ENCODE measurements around the gene CRB1. TPM values are rescaled to one million over a fixed set of nuclear protein-coding genes. Genes with fewer than 3 reads are reported as not detected.

The CRB1 gene
- total RNA-seq, 1 experiment from 2014 or later: not detected

GRCh38 chr1:197422993-197423392, 154.9 kb downstream of the CRB1 start:
- Histone ChIP-seq H3K27me3 (ENCODE audit: control insufficient read depth, insufficient read depth, low read length) (no peaks in the 10 kb centered on the region), H3K36me3 (replicated peaks; ENCODE audit: control insufficient read depth, insufficient read depth, low read length) (no peaks in the 10 kb centered on the region), H3K4me3 (ENCODE audit: insufficient read depth, low read depth, low read length) (no peak overlapping the region)
- DNase-seq: no peak

DNA sequence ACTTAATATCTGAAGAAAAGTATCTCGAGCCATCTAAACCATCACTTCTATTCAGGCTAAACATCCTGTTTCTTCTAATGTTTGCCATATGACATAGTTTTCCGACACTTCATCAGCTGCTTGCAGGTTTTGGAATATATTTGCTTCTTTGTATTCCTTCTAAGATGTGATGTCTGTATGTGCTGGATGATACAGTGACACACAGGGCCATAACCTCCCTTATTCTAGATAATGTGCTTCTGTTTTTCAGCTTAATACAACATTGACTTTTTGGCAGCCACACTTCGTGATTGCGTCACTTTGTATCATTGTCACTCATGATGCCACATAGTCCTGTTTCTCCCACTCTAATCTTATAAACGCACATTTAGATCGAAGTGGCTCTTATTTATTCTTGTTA, 156.3 kb downstream of the CRB1 start:
- no peak for DNase-seq
- no peaks in the 10 kb centered on the region for H3K36me3 ChIP-seq (replicated peaks; ENCODE audit: control insufficient read depth, insufficient read depth, low read length)
- H3K27me3 ChIP-seq (ENCODE audit: control insufficient read depth, insufficient read depth, low read length): no peaks in the 10 kb centered on the region

DNA sequence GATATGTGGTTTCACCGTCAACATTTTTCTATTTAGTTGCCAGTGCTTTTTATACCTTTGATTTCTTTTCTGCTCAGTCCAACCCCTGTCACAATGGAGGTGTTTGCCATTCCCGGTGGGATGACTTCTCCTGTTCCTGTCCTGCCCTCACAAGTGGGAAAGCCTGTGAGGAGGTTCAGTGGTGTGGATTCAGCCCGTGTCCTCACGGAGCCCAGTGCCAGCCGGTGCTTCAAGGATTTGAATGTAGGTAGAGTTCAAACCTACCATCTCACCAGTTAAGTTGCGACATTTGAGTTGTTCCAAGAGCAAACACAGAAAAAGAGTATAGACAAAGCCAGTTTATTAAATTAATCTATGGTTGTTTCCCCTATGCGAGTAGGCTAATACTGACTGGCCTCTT, 161.3 kb downstream of the CRB1 start:
- no peaks in the 10 kb centered on the region for H3K27me3 ChIP-seq (ENCODE audit: control insufficient read depth, insufficient read depth, low read length)
- no peak for DNase-seq
- H3K36me3 ChIP-seq (replicated peaks; ENCODE audit: control insufficient read depth, insufficient read depth, low read length): no peaks in the 10 kb centered on the region
- no peak overlapping the region for H3K4me3 ChIP-seq (ENCODE audit: insufficient read depth, low read depth, low read length)

More for the DNA sequence above, 156.3 kb downstream of the CRB1 start:
- no peak overlapping the region for H3K4me3 ChIP-seq (ENCODE audit: insufficient read depth, low read depth, low read length)

GRCh38 chr1:197435224-197435623, 167.2 kb downstream of the CRB1 start:
- Histone ChIP-seq H3K27me3 (ENCODE audit: control insufficient read depth, insufficient read depth, low read length) (no peaks in the 10 kb centered on the region), H3K36me3 (replicated peaks; ENCODE audit: control insufficient read depth, insufficient read depth, low read length) (no peaks in the 10 kb centered on the region), H3K4me3 (ENCODE audit: insufficient read depth, low read depth, low read length) (no peak overlapping the region)
- DNase-seq: no peak

DNA sequence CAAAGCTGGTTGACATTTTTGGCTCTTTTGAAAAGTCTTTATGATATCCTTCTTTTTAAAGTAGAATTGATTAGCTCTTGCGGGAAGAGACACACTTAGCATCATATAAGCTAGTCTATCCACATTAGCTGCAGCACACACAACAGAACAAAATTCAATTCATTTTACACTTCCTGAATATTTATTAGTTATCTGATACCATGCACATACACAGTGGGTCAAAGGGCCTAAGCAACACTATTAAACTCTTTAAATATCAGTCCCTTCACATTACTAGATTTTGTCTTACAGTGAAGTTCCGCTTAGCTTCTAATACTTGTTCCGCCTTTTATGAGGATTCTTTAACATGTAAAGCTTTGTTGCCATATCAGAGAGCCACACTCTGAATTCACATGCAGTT, 169.5 kb downstream of the CRB1 start:
- Histone ChIP-seq H3K4me3 (ENCODE audit: insufficient read depth, low read depth, low read length) (no peak overlapping the region), H3K27me3 (ENCODE audit: control insufficient read depth, insufficient read depth, low read length) (no peaks in the 10 kb centered on the region), H3K36me3 (replicated peaks; ENCODE audit: control insufficient read depth, insufficient read depth, low read length) (no peaks in the 10 kb centered on the region)
- no peak for DNase-seq

- Histone ChIP-seq H3K4me3 (ENCODE audit: insufficient read depth, low read depth, low read length) (no peak overlapping the region), H3K36me3 (replicated peaks; ENCODE audit: control insufficient read depth, insufficient read depth, low read length) (no peaks in the 10 kb centered on the region), H3K27me3 (ENCODE audit: control insufficient read depth, insufficient read depth, low read length) (no peaks in the 10 kb centered on the region)
- no peak for DNase-seq
These were observed 170.1 kb downstream of the CRB1 start for GRCh38 chr1:197438010-197438790.

DNA sequence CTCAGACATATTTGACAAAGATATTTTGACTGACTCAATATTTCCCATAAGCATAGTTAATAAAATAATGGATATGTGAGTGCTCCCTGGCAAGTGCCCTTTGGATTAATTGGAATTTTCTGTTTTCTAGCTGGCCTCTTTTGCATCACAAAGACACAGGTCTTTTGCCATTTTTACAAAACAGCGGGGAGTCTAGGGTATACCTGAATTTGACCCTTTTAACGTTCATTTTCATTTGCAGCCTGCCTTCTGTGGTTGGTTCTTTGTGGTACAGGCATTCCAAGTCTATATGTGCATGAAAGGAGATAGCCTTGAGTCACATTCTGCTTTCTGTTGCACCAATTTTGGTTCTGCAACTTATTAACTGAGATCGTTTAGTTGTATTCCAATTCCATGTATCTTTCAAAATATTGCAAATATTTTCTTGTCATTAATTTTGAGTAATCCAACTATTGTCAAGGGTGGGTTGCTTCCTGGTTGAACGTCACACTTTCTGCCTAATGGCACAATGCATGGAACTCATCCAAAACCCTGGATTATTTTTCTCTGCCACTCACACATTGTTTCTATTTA, 171.7 kb downstream of the CRB1 start:
- Histone ChIP-seq H3K36me3 (replicated peaks; ENCODE audit: control insufficient read depth, insufficient read depth, low read length) (no peaks in the 10 kb centered on the region), H3K4me3 (ENCODE audit: insufficient read depth, low read depth, low read length) (no peak overlapping the region), H3K27me3 (ENCODE audit: control insufficient read depth, insufficient read depth, low read length) (no peaks in the 10 kb centered on the region)
- no peak for DNase-seq

DNA sequence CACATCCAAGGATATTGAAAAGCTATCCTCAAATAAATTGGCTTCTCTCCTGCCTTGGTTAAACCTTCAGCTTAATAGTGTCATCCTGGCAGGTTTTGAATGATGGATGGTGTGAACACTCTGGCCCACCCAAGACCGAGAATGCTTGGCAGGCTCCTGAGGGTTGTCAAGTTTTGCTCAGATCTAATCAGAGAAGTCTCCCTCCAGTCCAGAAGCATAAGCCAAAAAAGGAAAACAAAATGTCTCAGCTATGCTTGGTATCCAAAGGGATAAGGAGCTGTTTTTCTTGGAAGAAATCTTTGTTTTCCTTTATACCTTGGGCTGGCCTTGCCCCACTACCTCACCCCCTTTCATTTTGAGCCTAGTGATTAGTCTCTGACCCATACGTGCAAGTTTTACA, 172.7 kb downstream of the CRB1 start:
- H3K36me3 ChIP-seq (replicated peaks; ENCODE audit: control insufficient read depth, insufficient read depth, low read length): no peaks in the 10 kb centered on the region
- H3K4me3 ChIP-seq (ENCODE audit: insufficient read depth, low read depth, low read length): no peak overlapping the region
- DNase-seq: no peak
- H3K27me3 ChIP-seq (ENCODE audit: control insufficient read depth, insufficient read depth, low read length): no peaks in the 10 kb centered on the region

- H3K36me3 ChIP-seq (replicated peaks; ENCODE audit: control insufficient read depth, insufficient read depth, low read length): no peaks in the 10 kb centered on the region
- H3K27me3 ChIP-seq (ENCODE audit: control insufficient read depth, insufficient read depth, low read length): no peaks in the 10 kb centered on the region
- no peak overlapping the region for H3K4me3 ChIP-seq (ENCODE audit: insufficient read depth, low read depth, low read length)
- no peak for DNase-seq
These were observed 174.0 kb downstream of the CRB1 start for GRCh38 chr1:197441999-197442414.

DNA sequence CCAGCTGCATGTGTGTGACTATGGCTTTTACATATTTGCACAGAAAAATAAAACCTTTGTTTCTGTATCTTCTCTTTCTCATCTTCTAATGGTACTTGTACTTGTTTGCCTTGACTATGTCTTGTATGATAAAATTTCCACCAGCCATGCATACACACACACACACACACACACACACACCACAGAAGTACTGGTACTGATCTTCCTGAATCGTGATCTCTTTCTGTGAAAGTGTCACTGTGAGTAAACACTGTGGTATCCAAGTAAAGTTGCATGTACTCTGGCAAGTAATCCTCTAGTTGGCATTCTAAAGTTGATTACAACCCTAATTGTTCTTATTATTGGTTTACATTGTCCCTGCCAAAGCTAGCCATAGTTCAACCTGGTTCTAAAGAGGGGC, 176.7 kb downstream of the CRB1 start:
- Histone ChIP-seq H3K27me3 (ENCODE audit: control insufficient read depth, insufficient read depth, low read length) (no peaks in the 10 kb centered on the region), H3K36me3 (replicated peaks; ENCODE audit: control insufficient read depth, insufficient read depth, low read length) (no peaks in the 10 kb centered on the region), H3K4me3 (ENCODE audit: insufficient read depth, low read depth, low read length) (no peak overlapping the region)
- DNase-seq: no peak

- no peak overlapping the region for H3K4me3 ChIP-seq (ENCODE audit: insufficient read depth, low read depth, low read length)
- no peaks in the 10 kb centered on the region for H3K27me3 ChIP-seq (ENCODE audit: control insufficient read depth, insufficient read depth, low read length)
- no peaks in the 10 kb centered on the region for H3K36me3 ChIP-seq (replicated peaks; ENCODE audit: control insufficient read depth, insufficient read depth, low read length)
- no peak for DNase-seq
These were observed 180.2 kb downstream of the CRB1 start for GRCh38 chr1:197448121-197448779.

DNA sequence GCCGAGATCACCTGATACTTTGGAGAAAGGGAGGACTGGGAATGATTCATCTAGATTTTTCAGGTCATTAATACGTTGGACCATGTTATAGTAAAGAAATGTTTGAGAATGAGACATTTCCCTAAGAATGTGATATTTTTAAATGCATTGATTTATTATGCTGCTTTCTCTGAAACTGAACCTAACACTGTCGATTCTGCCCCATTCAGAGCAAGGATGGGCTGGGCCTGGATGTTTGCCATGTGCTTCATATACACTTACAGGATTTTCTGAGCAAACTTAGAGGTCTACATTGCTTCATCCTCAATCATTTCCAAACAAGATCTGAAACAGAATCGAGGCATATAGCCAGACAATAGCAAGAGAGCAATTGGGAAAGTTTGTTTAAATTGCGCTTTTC, 183.3 kb downstream of the CRB1 start:
- DNase-seq: no peak
- Histone ChIP-seq H3K27me3 (ENCODE audit: control insufficient read depth, insufficient read depth, low read length) (no peaks in the 10 kb centered on the region), H3K4me3 (ENCODE audit: insufficient read depth, low read depth, low read length) (no peak overlapping the region), H3K36me3 (replicated peaks; ENCODE audit: control insufficient read depth, insufficient read depth, low read length) (no peaks in the 10 kb centered on the region)

- no peaks in the 10 kb centered on the region for H3K27me3 ChIP-seq (ENCODE audit: control insufficient read depth, insufficient read depth, low read length)
- H3K36me3 ChIP-seq (replicated peaks; ENCODE audit: control insufficient read depth, insufficient read depth, low read length): no peaks in the 10 kb centered on the region
- no peak for DNase-seq
- no peak overlapping the region for H3K4me3 ChIP-seq (ENCODE audit: insufficient read depth, low read depth, low read length)
These were observed 185.5 kb downstream of the CRB1 start for GRCh38 chr1:197453376-197454058.

GRCh38 chr1:197462539-197462938, 194.5 kb downstream of the CRB1 start:
- no peaks in the 10 kb centered on the region for H3K36me3 ChIP-seq (replicated peaks; ENCODE audit: control insufficient read depth, insufficient read depth, low read length)
- DNase-seq: no peak
- no peaks in the 10 kb centered on the region for H3K27me3 ChIP-seq (ENCODE audit: control insufficient read depth, insufficient read depth, low read length)
- H3K4me3 ChIP-seq (ENCODE audit: insufficient read depth, low read depth, low read length): no peak overlapping the region

DNA sequence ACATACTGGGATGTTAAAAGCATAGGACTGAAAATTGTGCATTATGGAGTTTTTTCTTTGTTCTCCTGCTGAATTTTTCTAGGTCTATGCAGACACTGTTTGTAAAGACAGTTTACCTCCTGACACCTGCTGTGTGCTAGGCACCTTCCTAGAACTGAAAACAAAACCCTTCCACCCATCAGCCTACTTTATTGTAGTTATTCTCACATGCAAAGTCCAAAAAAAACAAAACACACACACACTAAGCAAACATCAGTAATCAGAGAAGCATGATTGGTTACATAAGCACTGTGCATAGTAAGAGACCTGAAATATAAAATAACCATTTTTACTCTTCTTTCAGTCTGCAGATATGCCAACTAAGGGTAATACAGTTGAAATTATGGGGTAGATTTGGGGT, 195.1 kb downstream of the CRB1 start:
- H3K36me3 ChIP-seq (replicated peaks; ENCODE audit: control insufficient read depth, insufficient read depth, low read length): no peaks in the 10 kb centered on the region
- DNase-seq: no peak
- H3K4me3 ChIP-seq (ENCODE audit: insufficient read depth, low read depth, low read length): no peak overlapping the region
- H3K27me3 ChIP-seq (ENCODE audit: control insufficient read depth, insufficient read depth, low read length): no peaks in the 10 kb centered on the region
